ENCODE data around the gene TTYH1.

GRCh38 chr19:54391589-54392061 is 23.6 kb upstream of the TTYH1 start:
- TF ChIP-seq TAF1 (IDR thresholded peaks at IDR 0.05; ENCODE audit: borderline replicate concordance, low read depth, low read length) (no peak), POLR2A (IDR thresholded peaks at IDR 0.05; ENCODE audit: low read depth, low read length) (no peak)
